HG02970 (cell line): ENCODE measurements around the gene SPTBN1.

Experiments
- ATAC-seq: cut with Tn5 transposase; IDR thresholded peaks from one replicate; pipeline ENCODE4 v1.9.1; 2021; ENCODE audit warnings: mild to moderate bottlenecking, moderate library complexity, moderate number of reproducible peaks; ENCODE audit not compliant: unreplicated experiment, low FRiP score

Gene SPTBN1

DNA sequence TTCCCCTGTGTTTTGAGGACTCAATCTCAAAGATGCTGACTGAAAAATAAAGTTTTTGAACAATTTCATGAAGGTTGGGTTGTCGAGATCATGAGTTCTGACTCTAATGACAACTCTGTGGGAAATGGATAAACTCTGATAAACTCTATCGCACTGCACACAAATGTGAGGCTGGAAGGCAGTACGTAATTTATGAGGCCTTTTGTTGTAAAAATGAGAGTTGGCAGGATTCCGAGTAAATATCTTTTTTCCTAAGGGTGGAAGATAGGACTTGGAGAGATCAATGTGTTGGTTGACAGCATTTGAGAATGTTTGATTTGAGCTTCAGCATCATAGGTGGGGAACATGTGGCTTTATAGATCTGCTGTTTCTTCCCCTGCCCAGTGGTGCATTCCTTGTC, 90.4 kb downstream of the SPTBN1 start:
- ATAC-seq = no peak

GRCh38 chr2:54546923-54547720, 91.0 kb downstream of the SPTBN1 start:
- ATAC-seq = no peak

- ATAC-seq = no peak
Measured at GRCh38 chr2:54549430-54549829, 93.3 kb downstream of the SPTBN1 start.

DNA sequence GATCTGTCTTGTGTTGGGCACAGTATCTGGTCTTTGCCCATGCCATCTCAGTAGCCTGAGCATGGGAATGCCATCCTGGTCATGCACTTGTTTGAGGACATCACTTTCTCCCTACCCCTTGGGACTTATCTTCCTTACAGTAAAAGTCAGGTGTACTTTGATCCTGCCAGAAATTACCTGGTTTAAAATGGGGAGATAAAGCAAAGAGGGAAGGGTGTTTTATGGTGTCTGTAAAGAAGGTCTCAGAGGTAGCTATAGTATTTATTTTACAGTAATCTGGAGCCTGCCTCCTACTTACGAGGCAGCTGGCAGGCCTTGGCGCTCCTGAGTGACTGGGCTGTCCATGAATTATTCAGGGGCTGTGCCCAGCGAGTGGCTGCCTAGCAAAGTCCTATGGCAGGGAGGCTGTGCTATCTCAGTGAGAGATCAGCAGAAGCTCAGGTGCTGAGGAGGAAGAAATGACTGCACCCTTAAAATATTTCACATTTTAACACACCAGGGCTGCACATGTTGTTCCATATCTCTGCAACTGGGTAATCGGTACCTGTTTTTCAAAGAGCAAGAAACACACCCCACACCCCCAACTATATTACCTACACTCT, 93.9 kb downstream of the SPTBN1 start:
- ATAC-seq = no peak

GRCh38 chr2:54550547-54550946, 94.4 kb downstream of the SPTBN1 start:
- ATAC-seq = no peak

- no peak for ATAC-seq
Measured at GRCh38 chr2:54551123-54551756, 95.1 kb downstream of the SPTBN1 start.

GRCh38 chr2:54553075-54553474, 96.9 kb downstream of the SPTBN1 start:
- no peak for ATAC-seq

DNA sequence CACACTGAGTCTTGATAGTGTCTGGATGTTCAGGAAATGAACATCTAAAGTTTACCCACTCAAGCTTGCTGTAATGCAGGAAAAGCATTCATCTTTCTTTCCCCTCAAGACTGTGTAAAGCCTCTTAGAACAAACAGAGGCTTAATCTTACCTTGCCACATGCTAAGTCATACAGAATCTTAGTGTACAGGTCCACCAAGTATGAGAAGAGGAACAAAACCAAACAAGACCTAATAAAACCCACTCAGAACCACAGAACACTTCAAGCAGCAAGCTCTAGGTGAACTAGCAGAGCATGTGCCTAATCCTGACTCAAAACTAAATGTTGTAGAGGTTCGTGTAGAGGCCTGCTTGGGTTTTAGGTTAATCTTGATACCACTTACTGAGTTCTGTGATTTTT, 97.6 kb downstream of the SPTBN1 start:
- no peak for ATAC-seq

GRCh38 chr2:54555318-54555837, 99.3 kb downstream of the SPTBN1 start:
- no peak for ATAC-seq

- ATAC-seq = no peak
Measured at GRCh38 chr2:54556621-54557121, 100.5 kb downstream of the SPTBN1 start.

DNA sequence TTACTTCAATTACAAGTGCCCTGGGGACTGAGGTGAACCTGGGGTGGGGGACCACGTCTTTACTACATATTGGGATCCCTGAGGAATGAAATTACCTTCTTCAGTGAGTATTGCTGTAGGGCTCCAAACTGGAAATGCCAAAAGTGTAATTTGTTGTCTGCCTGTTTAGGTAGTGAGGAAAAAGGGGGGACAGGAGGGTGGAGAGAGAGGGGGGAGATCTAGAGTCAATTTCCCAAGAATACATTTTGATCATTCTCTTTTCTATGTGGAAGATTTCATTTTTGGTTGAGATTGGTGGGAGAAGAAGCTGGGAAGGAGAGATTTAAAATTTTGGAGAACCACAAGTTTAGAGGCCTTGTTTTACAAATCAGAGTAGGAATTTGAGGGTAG, 101.1 kb downstream of the SPTBN1 start:
- no peak for ATAC-seq

DNA sequence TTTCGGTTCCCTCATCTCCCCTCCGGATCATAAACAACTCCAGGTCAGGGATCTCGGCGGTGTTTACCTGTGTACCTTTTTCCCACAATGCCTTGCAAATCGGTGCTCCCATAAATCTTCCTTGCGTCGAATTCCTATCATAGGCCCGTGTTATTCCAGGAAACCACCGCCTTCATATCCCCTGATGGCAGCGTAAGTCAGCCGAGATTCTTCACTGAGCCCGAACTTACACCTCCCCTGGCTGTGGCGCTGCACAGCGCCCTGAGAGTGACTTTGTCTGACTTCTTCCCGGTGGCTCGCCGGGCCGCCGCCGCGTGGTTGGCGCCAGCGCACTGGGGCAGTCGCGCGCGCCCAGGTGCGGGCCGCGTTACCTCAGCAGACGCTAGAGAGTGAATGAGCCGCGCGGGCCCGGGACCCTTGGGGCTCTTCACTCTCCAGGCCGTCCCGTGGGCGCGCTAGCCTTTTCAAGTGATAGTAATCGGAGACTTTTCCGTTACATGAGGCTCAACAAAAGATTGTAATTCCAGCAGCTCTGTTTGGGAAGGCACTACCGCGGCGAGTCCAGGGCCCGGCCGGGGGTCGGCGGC, 101.6 kb downstream of the SPTBN1 start:
- no peak for ATAC-seq

DNA sequence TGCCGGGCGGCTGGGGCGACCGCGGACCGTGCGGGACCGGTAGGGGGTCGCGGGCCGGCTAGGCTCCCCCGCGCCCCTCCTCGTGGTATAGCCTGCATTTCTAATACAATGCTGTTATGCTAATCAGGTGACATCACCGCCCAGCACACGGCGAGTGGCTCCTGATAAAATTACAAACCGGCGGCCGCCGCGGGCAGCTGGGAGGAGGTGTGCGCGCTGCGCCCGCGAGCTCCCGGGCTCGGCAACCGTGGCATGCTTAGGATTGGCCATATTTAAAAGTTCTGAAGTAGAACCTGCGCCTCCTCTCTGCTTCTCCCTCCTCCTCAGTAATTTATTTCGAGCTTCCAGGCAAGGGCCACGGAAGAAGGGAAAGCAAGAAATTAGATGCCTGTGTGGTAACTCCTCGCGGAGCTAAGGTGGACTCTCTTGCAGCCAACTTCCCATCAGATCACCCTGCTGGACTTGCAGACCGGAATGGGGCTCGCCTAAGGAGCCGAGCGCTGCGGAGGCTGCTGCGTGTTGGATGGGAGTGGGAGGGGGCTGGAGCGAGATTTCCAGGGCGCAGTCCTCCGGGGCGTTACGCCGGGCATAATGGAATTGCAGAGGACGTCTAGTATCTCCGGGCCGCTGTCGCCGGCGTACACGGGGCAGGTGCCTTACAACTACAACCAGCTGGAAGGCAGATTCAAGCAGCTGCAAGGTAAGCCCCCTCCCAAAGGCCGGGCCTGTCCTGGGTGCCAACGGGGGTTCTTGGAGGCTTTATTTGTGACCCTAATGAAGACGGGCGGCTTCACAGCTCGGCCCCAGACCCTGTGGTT, 102.3 kb downstream of the SPTBN1 start:
- ATAC-seq = no peak

DNA sequence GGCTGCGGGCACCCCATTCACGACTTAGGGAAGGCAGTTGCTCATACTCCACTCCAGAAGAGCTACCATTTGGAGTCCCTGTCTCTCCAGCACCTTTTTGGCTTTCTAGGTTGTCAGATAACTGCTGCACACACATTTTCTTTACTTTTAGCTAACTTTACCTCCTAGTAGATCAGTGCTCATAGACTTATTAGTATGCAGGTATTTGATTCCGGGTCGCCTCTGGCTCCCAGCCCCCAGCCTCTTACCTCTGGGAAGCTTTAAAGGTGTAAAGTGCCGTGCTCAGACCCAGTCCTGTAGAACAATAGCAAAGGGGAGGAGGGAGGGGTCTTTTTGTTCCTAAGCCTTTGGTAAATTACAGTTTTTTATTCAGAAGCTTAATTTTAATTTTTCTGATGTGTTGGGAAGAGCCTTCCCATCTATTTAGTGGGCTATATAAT, 102.9 kb downstream of the SPTBN1 start:
- no peak for ATAC-seq

DNA sequence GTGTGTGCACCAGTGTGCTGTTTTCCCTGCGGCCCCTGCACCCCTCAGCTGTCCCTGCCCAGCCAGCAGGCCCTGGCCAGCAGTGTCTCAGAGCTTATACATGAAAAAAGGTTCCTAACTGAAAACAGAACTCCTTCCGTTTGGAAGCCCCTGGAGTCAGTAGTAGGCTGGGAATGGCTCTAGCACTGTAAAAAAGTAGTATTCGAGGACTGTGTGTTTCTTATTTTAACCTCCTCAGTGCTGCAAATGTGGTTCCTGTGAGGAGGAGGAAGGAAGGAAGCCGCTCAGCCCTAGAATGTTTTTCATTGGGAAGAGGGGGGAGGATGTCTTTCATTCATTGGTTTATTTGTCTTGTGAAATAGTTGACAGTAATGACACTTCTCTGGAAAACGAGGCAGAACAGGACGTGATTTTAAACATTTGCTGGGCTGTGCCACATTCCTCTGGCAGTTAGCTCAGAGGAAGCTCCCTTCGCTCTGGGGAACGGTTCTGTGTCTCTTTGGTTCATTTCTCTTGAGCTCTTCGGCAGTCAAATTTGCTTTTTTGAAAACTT, 103.5 kb downstream of the SPTBN1 start:
- no peak for ATAC-seq

GRCh38 chr2:54560146-54560881, 104.2 kb downstream of the SPTBN1 start:
- ATAC-seq = peak; percentile 43

- no peak for ATAC-seq
Measured at GRCh38 chr2:54561010-54561409, 104.9 kb downstream of the SPTBN1 start.

DNA sequence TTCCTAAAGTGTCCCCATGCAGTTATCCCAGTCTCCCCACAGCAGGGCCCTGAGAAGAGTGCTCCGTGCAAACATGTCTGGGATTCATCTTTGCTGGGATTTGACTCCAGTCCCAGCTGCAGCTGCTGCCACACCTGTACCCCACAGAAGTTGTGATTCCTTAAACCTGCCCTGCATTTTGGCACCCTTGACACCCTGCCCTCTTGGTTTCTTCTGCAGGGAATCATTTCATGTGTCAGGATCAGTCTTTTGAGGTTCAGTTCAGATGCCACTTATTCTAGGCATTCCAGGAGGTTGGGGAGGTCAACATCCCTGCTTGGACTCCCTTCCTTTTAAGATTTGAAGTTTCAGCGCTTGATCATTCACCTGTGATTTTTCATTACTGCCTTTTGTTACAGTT, 108.3 kb downstream of the SPTBN1 start:
- ATAC-seq = no peak

- no peak for ATAC-seq
Measured at GRCh38 chr2:54565551-54565950, 109.4 kb downstream of the SPTBN1 start.
